HuH-7 (cell line): ENCODE data around the gene NIPAL4.
"Not testable (repeated sequence)": the region's sequence is repeated elsewhere in the genome, so short reads cannot be mapped to it uniquely, and the experiment has no call there.

Source experiments
- DNase-seq: peaks from one replicate; pipeline ENCODE4 v3.0.0; 2011; ENCODE audit warnings: low spot score

The NIPAL4 gene

DNA sequence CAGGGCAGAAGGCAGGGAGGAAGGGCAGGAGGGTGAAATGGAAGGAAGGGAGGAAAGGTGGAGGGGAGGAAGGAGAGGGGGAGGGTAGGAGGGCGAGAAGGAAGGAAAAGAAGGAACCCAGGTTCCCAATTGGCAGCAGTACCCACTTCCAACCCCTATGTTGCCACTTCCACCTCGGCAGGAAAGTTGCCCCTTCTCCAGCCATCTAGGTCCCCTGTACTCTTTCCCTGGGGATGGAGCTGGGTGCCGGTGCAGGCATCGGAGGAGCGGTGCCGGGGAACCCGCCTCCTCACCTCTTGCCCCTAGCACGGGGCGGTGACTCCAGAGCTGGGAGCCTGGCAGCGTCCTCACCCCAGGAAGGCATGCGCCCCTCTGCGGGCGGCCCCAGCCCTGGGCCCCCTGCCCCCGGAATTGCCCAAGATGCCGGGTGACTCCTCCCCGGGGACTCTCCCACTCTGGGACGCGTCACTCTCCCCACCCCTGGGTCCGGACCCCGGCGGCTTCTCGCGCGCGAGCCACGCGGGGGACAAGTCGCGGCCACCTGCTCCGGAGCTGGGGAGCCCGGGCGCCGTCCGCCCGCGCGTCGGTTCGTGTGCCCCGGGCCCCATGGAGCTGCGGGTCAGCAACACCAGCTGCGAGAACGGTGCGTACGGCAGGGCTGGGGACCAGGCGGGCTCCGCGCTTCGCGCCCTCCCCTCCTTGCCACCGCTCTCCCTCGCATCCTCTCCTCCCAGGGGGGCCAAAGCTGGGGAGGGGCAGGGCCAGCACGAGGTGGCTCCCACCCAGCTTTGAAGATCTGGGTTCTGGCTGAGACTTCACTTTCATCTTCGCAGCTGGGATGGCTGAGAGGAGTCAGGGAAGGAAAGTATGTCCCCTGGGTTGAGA lies at the start of gene NIPAL4:
Gene NIPAL4, plus strand, starts transcription at position 499 of the 885 bp plus-strand sequence. Its CDS starts 108 bp downstream, at position 607.
- DNase-seq, result no peak

DNA sequence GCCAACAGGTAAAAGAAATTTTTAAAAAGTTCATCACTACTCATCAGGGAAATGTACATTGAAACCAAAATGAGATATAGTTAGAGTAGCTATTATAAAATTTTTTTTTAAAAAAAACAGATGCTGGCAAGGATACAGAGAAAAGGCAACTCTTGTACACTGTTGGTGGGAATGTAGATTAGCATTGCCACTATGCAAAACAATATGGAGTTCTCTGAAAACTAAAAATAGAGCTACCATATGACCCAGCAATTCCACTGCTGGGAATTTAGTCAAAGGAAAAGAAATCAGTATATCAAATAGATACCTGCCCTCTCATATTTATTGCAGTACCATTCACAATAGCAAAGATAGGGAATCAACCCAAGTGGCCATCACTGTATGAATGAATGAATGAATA lies 44.2 kb upstream of the NIPAL4 start:
- DNase-seq, result no peak

DNA sequence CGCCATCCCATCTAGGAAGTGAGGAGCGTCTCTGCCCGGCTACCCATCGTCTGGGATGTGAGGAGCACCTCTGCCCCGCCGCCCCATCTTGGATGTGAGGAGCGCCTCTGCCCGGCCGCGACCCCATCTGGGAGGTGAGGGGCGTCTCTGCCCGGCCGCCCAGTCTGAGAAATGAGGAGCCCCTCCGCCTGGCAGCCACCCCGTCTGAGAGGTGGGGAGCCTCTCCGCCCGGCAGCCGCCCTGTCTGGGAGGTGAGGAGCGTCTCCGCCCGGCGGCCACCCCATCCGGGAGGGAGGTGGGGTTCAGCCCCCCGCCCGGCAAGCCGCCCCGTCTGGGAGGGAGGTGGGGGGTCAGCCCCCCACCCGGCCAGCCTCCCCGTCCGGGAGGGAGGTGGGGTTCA lies 40.5 kb upstream of the NIPAL4 start:
- DNase-seq, result not testable (repeated sequence)

DNA sequence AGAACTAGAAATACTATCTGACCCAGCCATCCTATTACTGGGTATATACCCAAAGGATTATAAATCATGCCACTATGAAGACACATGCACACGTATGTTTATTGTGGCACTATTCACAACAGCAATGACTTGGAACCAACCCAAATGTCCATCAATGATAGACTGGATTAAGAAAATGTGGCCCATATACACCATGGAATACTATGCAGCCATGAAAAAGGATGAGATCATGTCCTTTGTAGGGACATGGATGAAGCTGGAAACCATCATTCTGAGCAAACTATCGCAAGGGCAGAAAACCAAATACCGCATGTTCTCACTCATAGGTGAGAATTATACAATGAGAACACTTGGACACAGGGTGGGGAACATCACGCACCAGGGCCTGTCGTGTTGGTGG lies 30.1 kb upstream of the NIPAL4 start:
- not testable (repeated sequence) for DNase-seq

DNA sequence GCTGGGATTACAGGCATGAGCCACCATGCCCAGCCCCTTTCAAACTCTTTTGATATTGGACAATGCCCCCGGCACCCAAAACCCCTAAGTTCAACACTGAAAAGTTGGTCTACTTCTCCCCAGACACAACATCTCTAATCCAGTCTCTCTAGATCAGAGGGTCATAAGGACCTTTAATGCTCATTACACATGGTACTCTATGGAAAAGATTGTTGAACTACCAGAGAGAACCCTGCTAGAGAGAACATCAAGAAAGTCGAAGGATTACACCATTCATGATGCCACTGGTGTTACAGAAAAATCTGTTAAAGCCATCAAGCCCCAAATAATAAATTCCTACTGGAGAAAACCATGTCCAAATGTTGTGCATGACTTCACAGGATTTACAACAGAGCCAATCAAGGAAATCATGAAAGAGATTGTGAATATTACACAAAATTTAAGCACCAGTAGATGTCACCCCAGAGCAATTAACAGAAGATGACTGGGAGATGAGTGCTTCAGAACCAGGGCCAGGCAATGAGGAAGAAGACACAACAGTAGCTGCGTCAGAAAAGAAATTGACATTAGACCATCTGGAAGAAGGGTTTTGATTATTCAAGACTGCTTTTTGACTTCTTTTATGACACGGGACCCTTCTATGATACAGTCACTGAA lies 28.3 kb upstream of the NIPAL4 start:
- no peak for DNase-seq

DNA sequence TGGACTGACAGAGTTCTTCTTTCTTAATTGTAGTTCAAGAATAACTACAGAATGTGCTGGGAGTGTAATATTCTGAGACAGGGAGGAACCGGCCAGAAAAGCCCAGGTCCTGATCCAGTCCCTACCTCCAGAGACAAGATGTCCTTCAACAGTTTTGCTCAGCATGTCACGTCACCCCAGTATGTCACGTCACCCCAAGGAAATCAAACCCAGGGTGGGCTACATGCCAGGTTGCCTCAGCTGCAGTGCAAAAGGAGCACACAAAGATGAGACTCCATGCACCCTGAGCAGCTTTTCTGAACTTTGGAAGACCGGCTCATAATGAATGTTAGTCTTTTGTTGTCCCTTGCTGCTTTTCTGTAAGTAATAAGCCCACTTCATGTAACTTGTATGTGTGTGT lies 25.9 kb upstream of the NIPAL4 start:
- no peak for DNase-seq

DNA sequence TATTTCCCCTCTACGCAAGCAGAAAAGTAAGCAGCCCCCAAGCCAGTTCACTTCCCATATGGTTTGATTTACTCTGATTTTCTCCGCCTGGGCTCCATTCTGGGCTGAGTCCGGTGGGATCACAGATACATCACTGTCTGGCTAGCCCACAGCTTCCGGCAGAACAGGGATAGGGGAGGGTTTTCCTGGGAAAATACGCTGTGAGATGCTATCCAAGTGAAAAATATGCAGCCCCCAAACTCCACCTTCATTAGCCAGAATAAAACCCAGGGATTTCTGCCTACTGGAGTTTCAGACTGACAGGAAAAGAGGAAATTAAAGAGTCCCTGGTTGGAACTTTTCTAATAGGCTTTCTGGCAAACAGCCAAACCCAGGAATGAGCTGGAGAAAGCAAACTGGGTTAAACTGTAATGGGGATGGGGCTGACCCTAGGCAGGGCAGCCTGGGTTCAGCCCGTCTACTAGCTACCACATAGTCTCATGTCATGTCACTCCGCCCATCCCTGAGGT lies 16.9 kb upstream of the NIPAL4 start:
- DNase-seq, result no peak

DNA sequence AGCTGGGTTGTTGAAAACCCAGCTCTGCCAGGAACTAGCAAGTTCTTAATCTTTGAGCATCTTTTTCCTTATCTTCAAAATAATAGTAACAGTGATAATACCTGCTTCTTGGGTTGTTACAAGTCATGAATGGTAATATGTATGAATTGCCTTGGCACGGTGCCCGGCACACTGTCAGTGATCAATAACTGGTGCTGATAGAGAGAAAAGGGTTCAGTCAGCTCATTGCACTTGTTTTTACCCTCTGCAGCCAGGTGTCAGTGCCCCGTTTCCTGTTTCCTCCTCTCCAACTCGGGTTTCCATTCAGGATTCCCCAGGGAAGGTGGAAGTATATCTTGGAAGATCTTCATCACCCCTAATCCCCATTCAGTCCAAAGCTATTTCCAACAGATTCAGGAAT lies 15.8 kb upstream of the NIPAL4 start:
- DNase-seq, result no peak

DNA sequence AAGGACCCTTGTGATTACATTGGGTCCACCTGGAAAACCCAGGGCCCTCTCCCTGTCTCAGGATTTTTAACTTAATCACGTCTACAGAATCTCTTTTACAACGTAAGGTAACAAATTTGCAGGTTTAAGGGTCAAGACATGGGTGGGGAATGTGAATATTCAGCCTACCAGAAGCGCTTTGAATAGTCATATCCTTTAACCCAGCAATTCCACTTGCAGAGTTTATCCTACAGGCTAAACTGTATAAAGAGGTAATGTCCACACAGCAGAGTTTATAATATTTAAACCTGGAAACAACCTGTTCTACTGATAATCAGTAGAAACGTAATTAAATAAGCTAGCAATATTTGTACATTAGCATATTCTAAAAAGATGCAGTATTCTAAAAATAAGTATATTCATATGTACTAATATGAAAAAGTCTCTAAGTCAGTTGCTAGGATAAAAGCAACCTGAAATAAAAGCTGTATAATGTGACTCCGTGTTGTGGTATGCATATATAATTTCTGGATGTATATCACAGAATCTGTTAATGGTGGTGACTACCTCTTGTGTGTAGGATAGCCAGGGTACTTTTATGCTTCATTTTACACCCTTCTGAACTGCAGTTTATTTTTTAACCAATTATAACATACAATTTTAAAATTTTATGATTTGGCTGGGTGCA lies 14.1 kb upstream of the NIPAL4 start:
- DNase-seq, result no peak

DNA sequence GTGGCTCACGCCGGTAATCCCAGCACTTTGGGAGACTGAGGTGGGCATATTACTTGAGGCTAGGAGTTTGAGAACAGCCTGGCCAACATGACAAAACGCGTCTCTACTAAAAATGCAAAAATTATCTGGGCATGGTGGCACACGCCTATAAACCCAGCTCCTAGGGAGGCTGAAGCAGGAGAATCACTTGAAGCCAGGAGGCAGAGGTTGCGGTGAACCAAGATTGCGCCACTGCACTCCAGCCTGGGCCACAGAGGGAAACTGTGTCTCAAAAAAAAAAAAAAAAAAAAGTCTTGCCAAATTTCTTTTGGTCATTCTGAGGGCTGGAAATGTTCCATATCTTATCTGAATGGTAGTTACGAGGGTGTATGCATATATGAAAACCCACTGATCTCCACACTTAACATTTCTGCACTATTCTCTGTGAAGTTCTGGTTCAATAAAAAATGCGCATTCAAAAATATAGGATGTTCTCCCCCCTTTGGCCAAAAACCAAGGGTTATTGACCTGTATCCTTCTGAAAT lies 13.5 kb upstream of the NIPAL4 start:
- no peak for DNase-seq

DNA sequence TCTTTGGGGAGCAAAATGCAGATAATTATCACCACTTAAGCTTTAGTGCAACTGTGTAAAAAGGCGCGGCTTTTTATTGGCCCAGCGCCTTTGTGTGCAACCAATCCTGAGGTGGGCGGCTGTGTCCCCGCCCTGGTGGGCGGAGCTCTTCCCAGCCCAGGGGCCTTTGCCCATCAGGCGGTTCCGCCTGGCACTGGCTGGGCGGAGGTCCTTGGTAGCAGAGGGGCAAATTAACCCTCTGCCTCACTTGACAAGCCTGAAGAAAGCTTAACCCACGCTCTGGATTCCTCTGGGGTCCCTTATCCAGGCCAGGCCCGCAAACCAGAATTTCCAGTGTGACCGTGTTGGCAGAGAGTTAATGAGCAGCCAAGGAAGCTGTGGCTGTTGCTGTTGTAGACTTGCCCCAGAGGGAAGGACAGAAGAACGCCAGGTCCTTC lies 12.8 kb upstream of the NIPAL4 start:
- DNase-seq, result no peak

DNA sequence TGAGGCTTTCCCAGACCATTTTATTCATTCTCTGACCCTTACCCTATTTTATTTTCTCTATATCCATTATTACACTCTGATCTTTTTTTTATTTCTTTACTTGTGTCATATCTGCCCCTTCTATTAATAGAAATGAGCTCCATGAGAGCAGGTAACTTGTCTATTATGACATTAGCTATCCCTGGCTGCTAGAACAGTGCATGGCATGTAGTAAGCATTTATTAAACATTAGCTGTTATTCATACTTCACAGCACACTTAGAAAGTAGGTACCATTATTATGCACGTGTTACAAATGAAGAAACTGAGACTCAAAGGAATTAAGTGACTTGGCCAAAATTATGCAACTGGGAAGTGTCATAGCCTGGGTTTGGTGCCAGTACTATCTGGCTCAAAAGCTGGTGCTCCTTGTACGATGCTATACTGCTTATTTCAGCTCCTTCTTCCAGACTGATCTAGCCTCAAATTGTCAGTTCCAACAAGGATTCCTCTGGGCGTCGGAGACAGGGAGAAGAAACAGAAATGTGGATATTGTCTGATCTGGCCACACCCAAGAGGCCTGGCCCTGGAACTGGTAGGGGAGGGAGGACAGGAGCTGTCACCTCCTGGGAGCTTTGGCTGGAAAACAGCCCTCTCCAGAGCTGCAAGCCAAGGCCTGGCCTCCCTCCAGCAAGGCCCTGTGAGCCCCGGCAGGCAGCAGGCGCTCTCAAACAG lies 10.8 kb upstream of the NIPAL4 start:
- DNase-seq, result no peak

DNA sequence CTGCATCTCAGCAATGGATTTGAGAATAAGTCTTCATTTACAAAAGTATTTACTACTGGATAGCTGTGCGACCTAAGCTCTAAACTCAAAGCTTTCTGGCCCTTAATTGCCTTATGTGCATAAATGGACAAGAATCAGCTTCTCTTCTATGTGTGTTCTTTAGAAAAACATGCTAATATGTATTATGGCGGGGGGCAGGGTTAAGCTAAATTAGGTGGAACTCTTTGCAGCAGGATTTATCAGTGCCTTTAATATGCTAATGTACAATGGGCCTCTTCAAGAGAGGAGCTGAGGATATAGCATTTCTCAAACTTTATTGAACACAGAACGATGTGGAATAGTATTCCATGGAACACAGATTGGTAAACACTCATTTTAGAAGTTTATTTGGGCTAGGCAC lies 10.0 kb upstream of the NIPAL4 start:
- no peak for DNase-seq

DNA sequence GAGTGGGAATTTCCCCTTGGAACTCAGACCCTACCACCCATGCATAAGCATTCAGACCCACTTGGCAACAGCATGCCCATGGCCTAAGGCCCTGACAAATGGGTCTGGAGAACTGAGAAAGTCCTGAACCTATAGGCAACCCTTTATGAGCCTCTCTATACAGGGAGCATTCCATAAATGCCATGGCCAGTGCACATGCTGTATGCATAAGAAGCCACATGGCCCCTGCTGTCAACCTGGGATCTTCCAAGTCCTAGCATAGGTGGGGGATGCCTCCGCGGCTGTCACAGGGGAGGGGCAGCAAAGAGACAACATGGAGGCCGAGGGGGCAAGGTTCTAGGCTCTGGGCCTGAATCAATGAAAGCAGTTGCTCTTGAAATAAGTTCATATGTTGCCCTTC lies 8.2 kb upstream of the NIPAL4 start:
- DNase-seq, result no peak

DNA sequence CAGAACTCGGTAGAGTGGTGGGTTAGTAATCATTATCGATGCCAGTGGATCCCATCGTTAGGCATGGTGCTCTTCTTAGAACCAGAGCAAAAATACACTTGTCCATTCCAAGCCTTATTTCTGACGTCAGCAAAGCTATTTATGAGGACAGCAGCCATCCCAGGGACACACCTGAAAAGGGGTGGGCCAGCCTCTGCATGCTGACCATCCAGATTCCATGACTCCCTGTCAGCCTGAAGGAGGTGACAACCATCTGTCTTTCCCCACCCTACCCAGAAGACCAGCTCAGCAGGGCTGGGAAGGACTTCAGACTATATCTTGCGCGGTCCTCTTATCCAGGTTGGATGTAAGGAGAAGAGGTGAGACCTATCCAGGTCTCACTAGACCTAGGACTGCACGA lies 5.7 kb upstream of the NIPAL4 start:
- no peak for DNase-seq

DNA sequence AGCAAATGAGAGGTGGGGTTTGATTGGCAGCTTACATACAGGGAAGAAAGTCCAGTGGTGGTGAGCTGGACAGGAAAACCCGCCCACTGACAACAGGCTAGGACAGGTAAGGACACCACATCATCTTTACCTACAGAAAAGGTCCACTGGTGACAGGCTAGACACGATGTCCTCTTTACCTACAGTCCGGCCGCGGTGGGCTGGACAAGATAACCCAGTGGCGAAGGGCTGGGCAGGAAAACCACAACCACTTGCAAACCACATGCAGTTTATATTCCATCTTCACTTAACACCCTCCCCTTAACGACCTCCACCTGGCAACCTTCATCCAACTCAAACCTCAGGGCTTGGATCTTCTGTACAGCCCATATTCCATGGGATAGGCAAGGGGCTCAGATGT lies 5.0 kb upstream of the NIPAL4 start:
- DNase-seq, result no peak

DNA sequence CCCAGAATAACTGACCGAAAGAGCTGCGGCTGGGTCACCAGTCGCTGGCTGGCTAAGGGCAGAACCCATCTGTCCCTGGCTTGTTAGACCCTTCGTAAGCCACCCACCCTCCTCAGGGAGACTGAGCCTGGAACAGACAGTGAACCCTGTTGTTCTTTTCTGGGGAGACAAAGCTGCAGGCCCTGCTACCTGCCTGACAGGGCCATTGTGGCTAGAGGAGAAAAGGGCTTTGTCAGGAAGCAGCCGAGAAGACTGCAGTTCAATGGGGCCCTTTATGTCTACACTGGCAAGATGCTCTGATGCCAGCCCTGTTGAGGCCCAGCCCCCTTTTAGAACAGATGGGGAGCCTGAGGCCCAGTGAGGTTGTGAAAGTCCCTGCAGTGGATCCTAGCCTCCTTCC lies 3.7 kb upstream of the NIPAL4 start:
- DNase-seq, result no peak

DNA sequence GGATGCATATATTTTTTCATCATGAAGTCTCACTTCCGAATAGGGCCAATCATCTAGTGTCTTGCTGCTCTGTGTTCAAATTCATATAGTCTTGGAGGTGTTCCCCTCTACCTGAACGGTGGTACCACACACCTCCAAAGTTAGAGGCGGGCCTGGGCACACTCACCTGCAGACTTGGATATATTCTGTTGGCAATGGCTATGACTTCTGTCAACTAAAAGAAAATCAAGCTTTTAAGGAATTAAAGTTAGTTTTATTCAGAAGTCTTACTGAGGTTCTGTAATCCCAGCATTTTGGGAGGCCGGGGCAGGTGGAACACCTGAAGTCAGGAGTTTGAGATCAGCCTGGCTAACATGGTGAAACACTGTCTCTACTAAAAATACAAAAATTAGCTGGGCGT lies 2.6 kb upstream of the NIPAL4 start:
- no peak for DNase-seq

DNA sequence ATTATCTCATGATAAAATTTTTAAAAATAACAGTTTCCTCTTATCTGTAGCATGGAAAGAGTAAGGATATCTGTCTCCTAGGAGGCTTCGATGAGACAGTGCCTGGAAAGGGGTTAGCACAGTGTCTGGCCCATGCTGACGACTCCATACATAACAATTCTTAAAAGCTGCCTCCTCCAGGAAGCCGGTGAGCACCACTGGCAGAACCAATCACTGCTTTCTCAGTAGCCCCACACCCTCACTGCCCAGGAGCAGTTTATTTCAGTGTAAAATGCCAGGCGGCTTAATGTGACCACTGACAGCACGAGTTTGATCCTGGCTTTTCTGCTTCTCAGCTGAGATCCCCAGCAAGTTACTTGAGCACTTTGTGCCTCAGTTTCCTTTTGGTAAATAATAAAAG lies 1.2 kb upstream of the NIPAL4 start:
- DNase-seq, result no peak

DNA sequence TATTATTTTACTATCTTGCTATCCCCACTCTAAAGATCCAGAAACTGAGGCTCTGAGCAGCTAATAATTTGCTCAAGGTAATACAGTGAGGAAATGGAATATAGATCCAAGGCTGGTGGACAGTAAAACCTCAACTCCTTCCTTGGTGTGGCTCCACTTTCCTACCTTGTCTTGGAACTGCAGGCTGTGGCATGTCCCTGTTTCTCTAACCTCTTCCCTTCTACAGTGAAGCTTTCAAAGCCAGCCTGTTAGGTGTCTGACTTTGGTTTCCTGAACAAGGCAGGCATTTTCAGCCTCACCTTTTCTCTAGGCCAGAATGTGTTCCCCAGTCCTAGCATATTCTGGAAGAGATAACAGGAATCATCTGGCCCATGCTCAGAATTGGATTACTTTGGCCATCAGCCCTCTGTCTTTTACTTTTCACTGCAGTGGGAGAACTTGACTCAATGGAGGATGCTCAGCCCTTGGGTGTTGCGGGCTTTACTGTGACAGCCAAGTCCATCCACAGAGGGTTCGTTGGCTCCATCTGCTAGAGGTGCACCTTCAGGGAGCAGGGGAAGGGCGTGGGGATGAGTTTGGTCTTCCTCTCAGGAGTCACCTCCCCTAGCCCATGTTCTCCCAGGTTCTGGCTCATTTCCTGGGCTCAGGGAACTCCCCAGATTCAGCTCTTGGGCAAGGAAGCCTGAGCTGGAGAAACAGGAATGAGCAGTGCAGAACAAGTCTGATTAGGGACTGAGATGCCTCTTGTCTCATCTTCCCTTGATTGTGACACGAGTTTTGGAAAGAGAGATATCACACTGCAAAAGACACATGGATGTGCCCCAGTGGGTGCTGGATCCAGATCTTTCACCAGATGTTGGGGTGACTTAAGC lies 1.1 kb downstream of the NIPAL4 start:
- DNase-seq, result no peak

DNA sequence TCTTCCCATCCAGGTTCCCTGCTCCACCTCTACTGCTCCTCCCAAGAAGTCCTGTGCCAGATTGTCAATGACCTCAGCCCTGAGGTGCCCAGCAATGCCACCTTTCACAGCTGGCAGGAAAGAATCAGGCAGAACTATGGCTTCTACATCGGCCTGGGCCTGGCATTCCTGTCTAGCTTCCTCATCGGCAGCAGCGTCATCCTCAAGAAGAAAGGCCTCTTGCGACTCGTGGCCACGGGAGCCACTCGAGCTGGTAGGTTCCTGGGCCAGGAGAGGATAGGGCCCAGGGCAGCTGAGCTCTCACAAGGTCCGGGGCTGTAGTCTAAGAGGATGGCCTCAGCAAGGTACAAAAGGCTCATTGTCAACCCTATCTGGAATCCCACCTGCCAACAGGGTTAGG lies 3.1 kb downstream of the NIPAL4 start:
- DNase-seq, result no peak
